HG03064 (cell line): ENCODE data around the gene TUBG1.
A peak's percentile ranks its signal among the peaks of the same experiment; 100 is the strongest.
"Not testable (repeated sequence)": the region's sequence is repeated elsewhere in the genome, so short reads cannot be mapped to it uniquely, and the experiment has no call there.

ENCODE experiments used
- ATAC-seq: cut with Tn5 transposase; IDR thresholded peaks from one replicate; pipeline ENCODE4 v1.9.1; 2021; ENCODE audit warnings: low read depth; ENCODE audit not compliant: unreplicated experiment

Gene TUBG1

DNA sequence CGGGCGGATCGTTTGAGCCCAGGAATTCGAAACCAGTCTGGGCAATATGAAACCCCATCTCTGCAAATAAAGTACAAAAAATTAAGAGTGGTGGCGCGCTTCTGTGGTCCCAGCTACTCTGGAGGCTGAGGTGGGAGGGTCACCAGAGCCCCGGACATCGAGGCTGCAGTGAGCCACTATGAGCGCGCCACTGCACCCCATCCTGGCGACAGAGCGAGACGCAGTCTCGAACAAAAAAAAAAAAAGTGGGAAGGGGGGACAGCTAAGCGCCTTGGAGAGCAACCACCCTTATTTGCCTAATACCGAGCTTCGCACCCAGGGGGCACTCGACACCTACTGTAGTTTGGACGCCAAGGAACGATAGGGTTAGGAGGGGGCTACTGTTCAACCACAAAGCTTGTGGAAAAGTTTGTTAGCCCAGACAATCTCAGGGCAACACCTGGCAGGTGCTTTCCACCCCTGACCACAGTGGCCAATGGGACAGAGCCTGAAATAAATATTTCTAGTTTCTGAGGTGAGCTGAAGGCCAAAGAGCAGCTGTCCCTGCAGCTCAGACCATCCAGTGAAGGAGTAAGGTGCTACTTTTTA is 31.1 kb upstream of the TUBG1 start:
- peak; percentile 41 for ATAC-seq

GRCh38 chr17:42579794-42580551 is 29.5 kb upstream of the TUBG1 start:
- ATAC-seq, result no peak

DNA sequence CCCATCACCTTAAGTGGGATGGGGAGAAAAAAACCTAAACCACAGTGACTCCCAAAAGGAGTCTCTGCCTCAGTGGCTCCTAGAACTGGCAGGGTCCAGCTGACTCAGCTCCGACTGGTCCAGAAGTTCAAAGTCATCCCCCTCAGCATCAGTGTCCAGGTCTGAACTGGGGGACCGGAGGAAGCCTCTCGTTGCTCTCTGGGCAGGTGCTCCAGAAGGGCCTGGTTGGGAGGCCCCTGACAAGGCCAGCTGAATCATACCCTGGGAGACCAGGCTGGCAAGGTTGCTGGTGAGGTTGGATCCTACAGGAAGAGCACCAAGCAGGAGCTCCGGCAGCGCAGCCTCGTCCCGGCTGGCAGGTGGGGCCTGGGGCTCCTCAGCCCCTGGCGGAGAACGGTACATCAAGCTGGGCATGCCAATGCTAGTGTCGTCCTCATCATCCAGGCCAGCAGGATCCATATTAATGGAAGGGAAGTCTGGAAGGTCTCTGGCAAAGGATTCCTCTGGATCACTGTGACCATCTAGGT is 27.7 kb upstream of the TUBG1 start:
- ATAC-seq, result no peak

GRCh38 chr17:42584880-42585279 is 24.6 kb upstream of the TUBG1 start:
- ATAC-seq, result no peak

- no peak for ATAC-seq
Observed at GRCh38 chr17:42585353-42585752, 24.1 kb upstream of the TUBG1 start.

- no peak for ATAC-seq
Observed at GRCh38 chr17:42586514-42587230, 22.8 kb upstream of the TUBG1 start.

- ATAC-seq, result no peak
Observed at GRCh38 chr17:42590886-42591285, 18.6 kb upstream of the TUBG1 start.

DNA sequence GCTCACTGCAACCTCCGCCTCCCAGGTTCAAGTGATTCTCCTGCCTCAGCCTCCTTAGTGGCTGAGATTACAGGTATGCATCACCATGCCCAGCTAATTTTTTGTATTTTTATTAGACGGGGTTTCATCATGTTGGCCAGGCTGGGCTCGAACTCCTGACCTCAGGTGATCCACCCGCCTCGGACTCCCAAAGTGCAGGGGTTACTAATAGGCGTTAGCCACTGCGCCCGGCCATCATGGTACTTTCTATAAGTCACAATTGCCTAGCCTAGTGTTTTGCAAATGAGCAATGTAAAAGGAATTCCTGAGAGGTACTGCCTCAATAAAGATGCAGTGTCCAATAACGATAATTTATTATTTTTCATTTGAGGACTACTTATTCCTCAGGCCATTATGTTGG is 18.1 kb upstream of the TUBG1 start:
- ATAC-seq, result no peak

DNA sequence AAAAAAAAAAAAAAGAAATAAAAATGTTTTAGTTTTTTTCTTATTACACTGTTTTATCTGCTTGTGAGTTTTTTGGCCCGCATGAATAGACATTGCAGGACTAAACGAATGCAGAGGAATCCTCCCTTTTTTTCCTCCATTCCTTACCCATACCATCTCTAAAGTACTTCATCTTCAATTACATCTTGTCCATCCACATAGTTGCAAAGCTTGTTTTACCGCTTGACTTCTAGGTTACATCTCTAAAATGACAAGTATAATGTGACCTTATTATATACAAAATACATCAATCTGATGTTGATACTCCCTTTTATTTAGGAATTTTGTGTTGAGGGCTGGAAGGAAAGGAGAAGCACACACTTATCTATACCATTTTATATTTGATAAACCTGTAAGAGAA is 13.1 kb upstream of the TUBG1 start:
- no peak for ATAC-seq

DNA sequence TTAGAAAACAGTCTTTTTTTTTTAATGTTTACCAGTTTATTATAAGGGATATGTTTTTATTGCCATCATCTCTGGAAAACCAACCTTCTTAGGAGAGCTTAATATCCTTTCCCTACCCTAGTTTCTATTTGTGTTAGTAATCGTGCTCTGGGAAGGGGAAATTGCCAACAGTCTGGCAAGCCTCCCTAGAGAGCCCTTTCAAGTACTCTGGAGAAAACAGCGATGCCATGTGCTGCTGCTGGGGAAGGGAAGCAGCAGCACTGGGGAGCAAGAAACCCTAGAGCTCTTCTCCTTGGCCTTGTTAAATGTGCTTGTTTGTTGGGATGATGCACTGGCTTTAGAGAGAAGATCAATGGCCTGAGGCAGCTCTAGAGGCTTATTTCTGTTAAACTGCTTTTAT is 10.6 kb upstream of the TUBG1 start:
- no peak for ATAC-seq

- ATAC-seq, result no peak
Observed at GRCh38 chr17:42603318-42603717, 6.2 kb upstream of the TUBG1 start.

DNA sequence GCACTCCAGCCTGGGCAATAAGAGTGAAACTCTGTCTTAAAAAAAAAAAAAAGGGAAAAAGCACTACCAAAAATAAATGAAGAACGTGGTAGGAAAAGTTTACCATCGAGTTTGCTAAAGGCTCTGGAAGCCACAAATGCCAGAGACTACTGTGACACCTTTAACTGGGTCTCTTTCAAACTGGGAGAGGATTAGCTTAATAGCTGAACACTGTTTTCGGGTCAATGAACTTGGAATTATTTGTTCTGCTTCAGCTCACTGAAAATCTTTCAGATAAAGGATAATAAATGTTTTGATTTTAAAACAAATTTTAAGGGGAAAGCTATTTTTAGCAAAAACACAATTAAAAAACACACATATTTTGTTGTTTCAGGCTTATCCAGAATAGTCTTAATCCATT is 1.7 kb upstream of the TUBG1 start:
- no peak for ATAC-seq

DNA sequence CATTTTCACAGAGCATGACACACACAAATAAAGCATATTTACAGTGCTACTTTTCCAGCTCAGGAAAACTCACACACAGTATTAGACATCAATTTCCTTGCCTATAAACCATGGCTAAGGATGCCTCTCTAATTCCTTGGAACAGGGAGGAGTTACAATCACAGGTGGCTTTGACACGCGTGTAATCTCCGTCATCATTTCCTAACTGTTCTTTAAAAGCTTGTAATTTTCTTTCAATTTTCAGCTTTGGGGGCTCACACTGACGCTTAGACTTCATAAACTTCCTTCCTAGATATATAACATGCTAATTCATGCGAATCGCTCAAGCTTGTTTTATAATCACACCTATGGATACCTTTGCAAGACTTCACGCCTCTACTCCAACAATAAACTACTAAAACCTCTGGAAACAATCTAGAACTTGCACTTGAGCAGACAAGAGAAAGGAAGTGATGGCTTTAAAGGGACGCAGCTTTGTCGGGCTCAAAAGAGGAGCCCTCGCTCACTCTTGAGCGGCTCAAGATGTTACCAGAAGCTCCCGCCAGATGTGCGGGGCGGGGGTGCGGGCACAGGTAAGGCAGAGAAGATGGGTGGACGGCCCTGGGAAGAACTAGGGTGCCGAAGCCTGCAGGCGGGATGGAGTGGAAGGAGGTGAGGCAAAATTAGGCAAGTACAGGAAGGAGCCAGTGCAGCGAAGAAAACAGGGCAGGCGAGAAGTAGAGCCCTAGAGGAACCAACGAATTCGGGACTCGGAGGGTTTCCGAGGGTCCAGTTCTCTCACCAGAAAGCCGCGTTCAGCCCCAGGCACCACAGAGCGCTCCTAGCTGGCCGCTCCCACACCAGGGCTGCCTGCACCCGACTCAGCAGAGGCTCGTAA is 940 bp upstream of the TUBG1 start:
- peak; percentile 33 for ATAC-seq

GRCh38 chr17:42609814-42610801 is 625 bp downstream of the TUBG1 start:
- not testable (repeated sequence) for ATAC-seq

DNA sequence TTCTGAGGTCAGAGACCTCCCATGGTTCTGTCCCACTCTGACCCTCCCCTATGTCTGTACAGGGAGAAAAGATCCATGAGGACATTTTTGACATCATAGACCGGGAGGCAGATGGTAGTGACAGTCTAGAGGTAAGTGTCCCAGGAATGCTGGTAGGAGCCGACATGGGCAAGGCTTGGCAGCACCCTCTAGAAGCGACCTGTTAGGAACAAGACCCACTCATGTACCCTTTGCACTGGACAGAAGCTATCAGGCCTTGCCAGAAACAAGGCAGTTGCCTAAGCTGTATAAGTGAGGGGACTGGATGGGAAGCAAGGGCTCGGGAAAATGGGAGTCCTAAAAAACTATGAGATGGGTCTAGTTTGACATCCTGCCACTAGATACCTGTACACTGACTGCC is 2.5 kb downstream of the TUBG1 start:
- ATAC-seq, result no peak

DNA sequence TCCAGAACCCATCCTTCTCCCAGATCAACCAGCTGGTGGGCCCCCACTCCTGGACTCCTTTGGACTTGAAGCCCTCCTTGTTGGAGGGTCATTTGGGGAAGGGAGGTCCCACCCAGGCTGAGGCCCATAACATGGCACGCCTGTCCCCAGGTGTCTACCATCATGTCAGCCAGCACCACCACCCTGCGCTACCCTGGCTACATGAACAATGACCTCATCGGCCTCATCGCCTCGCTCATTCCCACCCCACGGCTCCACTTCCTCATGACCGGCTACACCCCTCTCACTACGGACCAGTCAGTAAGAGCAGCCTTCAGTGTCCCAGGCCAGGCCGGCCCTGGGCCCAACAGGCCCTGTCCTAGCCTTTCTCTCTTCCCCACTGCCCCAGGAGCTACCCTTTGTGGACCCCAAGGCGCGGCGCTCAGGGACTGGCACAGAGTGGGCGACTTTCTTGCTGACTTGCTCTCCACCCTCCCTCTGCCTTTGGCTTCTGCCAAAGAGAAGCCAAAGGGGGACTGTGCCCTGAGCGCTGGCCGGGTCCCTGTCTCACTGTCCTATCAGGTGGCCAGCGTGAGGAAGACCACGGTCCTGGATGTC is 4.3 kb downstream of the TUBG1 start:
- ATAC-seq, result no peak

DNA sequence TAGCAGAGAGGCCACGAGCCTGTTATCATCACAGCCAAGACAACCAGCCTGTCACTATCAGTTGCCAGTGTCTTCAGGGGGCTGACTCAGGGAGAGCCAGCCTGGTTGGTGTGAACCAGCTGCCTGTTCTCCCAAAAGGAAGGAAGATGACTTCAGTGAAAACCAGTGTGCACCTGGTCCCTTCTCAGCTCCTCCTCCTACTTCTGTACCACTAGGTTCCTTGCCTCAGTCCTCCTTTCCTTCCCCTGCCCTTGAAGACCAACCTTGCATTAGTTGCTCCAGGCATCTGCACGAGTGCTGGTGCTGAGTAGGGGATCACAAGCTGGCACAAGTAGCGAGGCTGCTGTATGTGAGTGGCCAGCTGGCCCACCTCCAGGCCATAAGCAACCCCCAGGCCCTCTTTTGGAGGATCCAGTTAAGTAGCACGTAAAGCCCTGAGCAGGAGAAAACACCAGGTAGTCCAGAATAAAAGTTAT is 8.5 kb downstream of the TUBG1 start:
- peak; percentile 31 for ATAC-seq

- peak; percentile 73 for ATAC-seq
Observed at GRCh38 chr17:42618442-42619150, 9.1 kb downstream of the TUBG1 start.
